Measurements from ENCODE around the gene SLC15A4. TPM values are rescaled to one million over a fixed set of nuclear protein-coding genes. Genes with fewer than 3 reads are reported as not detected.
"Not testable (repeated sequence)": the region's sequence is repeated elsewhere in the genome, so short reads cannot be mapped to it uniquely, and the experiment has no call there.

Gene SLC15A4
- total RNA-seq, 2 experiments from 2014 or later: 53.3 to 87.3 TPM

- Histone ChIP-seq H3K4me2 (ENCODE audit: low read length) (no peak overlapping the region), H3K79me2 (ENCODE audit: insufficient read depth, low read depth, low read length) (no peaks in the 10 kb centered on the region), H2AFZ (ENCODE audit: low read length) (no peak overlapping the region), H3K4me3 (ENCODE audit: low read depth, low read length, poor library complexity, severe bottlenecking) (no peak overlapping the region), H3K27ac (ENCODE audit: low read depth, low read length, poor library complexity, severe bottlenecking) (no peak overlapping the region), H3K9me3 (ENCODE audit: low read length) (no peaks in the 10 kb centered on the region), H4K20me1 (ENCODE audit: insufficient read depth, low read length) (no peaks in the 10 kb centered on the region), H3K36me3 (ENCODE audit: insufficient read depth, low read length) (no peaks in the 10 kb centered on the region), H3K9me2 (ENCODE audit: insufficient read depth, low read length) (no peaks in the 10 kb centered on the region), H3K4me1 (ENCODE audit: insufficient read depth, low read length, poor library complexity, severe bottlenecking) (no peaks in the 10 kb centered on the region)
- intact Hi-C loops (cut with micrococcal nuclease; ENCODE audit: unreplicated experiment): no loop called here
- BruUV-seq (replicated peaks): no TSS peak
- ChIA-PET CTCF (ENCODE audit: unreplicated experiment) (no interaction called here), POLR2A (no interaction called here)
- no peak for TF ChIP-seq CTCF (conservative IDR thresholded peaks at IDR 0.05; ENCODE audit: low read length)
- no peak for TF ChIP-seq EZH2phosphoT487 (IDR thresholded peaks at IDR 0.05; ENCODE audit: borderline replicate concordance, low read depth, low read length)
- DNase-seq (ENCODE audit: low spot score): no peak
Observed at GRCh38 chr12:128852026-128852698, 28.4 kb upstream of the SLC15A4 start.

- H3K9me2 ChIP-seq (ENCODE audit: insufficient read depth, low read length): not testable (repeated sequence)
Observed at GRCh38 chr12:128851429-128851828, 27.7 kb upstream of the SLC15A4 start.

GRCh38 chr12:128850400-128850799 is 26.6 kb upstream of the SLC15A4 start:
- TF ChIP-seq CTCF (conservative IDR thresholded peaks at IDR 0.05; ENCODE audit: low read length): no peak
- TF ChIP-seq EZH2phosphoT487 (IDR thresholded peaks at IDR 0.05; ENCODE audit: borderline replicate concordance, low read depth, low read length): no peak

More at GRCh38 chr12:128851429-128851828, 27.7 kb upstream of the SLC15A4 start:
- H3K4me3 ChIP-seq (ENCODE audit: low read depth, low read length, poor library complexity, severe bottlenecking); H3K9me3 ChIP-seq (ENCODE audit: low read length); H3K36me3 ChIP-seq (ENCODE audit: insufficient read depth, low read length); BruUV-seq (replicated peaks); intact Hi-C loops (cut with micrococcal nuclease; ENCODE audit: unreplicated experiment); H3K4me1 ChIP-seq (ENCODE audit: insufficient read depth, low read length, poor library complexity, severe bottlenecking); H3K27ac ChIP-seq (ENCODE audit: low read depth, low read length, poor library complexity, severe bottlenecking); DNase-seq (ENCODE audit: low spot score); H3K4me2 ChIP-seq (ENCODE audit: low read length); H4K20me1 ChIP-seq (ENCODE audit: insufficient read depth, low read length); POLR2A ChIA-PET; H2AFZ ChIP-seq (ENCODE audit: low read length); CTCF ChIA-PET (ENCODE audit: unreplicated experiment); H3K79me2 ChIP-seq (ENCODE audit: insufficient read depth, low read depth, low read length): not testable (repeated sequence)

GRCh38 chr12:128849806-128850205 is 26.0 kb upstream of the SLC15A4 start:
- DNase-seq (ENCODE audit: low spot score); H3K36me3 ChIP-seq (ENCODE audit: insufficient read depth, low read length); H3K4me2 ChIP-seq (ENCODE audit: low read length); H3K9me3 ChIP-seq (ENCODE audit: low read length); H3K4me3 ChIP-seq (ENCODE audit: low read depth, low read length, poor library complexity, severe bottlenecking); CTCF ChIA-PET (ENCODE audit: unreplicated experiment); BruUV-seq (replicated peaks); H2AFZ ChIP-seq (ENCODE audit: low read length); H3K27ac ChIP-seq (ENCODE audit: low read depth, low read length, poor library complexity, severe bottlenecking); H3K79me2 ChIP-seq (ENCODE audit: insufficient read depth, low read depth, low read length); H3K4me1 ChIP-seq (ENCODE audit: insufficient read depth, low read length, poor library complexity, severe bottlenecking); H3K9me2 ChIP-seq (ENCODE audit: insufficient read depth, low read length); POLR2A ChIA-PET; intact Hi-C loops (cut with micrococcal nuclease; ENCODE audit: unreplicated experiment); H4K20me1 ChIP-seq (ENCODE audit: insufficient read depth, low read length): not testable (repeated sequence)

More at GRCh38 chr12:128850400-128850799, 26.6 kb upstream of the SLC15A4 start:
- no peak for DNase-seq (ENCODE audit: low spot score)
- H2AFZ ChIP-seq (ENCODE audit: low read length): no peak overlapping the region
- H4K20me1 ChIP-seq (ENCODE audit: insufficient read depth, low read length): no peaks in the 10 kb centered on the region
- H3K9me3 ChIP-seq (ENCODE audit: low read length): no peaks in the 10 kb centered on the region
- H3K36me3 ChIP-seq (ENCODE audit: insufficient read depth, low read length): no peaks in the 10 kb centered on the region
- no peaks in the 10 kb centered on the region for H3K4me1 ChIP-seq (ENCODE audit: insufficient read depth, low read length, poor library complexity, severe bottlenecking)
- H3K27ac ChIP-seq (ENCODE audit: low read depth, low read length, poor library complexity, severe bottlenecking): no peak overlapping the region
- CTCF ChIA-PET (ENCODE audit: unreplicated experiment): no interaction called here
- H3K79me2 ChIP-seq (ENCODE audit: insufficient read depth, low read depth, low read length): no peaks in the 10 kb centered on the region
- POLR2A ChIA-PET: no interaction called here
- no peak overlapping the region for H3K4me2 ChIP-seq (ENCODE audit: low read length)
- no peaks in the 10 kb centered on the region for H3K9me2 ChIP-seq (ENCODE audit: insufficient read depth, low read length)
- no peak overlapping the region for H3K4me3 ChIP-seq (ENCODE audit: low read depth, low read length, poor library complexity, severe bottlenecking)
- BruUV-seq (replicated peaks): no TSS peak
- intact Hi-C loops (cut with micrococcal nuclease; ENCODE audit: unreplicated experiment): no loop called here
